Central memory CD8-positive, alpha-beta T cell (primary cell): ENCODE measurements around the gene MAMDC4.
"Not testable (repeated sequence)": the region's sequence is repeated elsewhere in the genome, so short reads cannot be mapped to it uniquely, and the experiment has no call there.

ENCODE experiments used
- ATAC-seq: fragments of 150-1000 bp; cut with Tn5 transposase; replicated peaks from 2 replicates; pipeline ENCODE4 v1.10.0; 2022; ENCODE audit warnings: mild to moderate bottlenecking, moderate FRiP score, moderate number of reproducible peaks; ENCODE audit not compliant: poor library complexity, severe bottlenecking; ENCODE audit errors: extremely low read depth
- DNase-seq, 2 donors: peaks; one replicate each; pipeline ENCODE4 v3.0.0; 2021; ENCODE audit warnings: low spot score in 2 of 2
- H3K27ac Mint-ChIP-seq: one replicate; pipeline ENCODE4 v1.8.0; 2022; ENCODE audit warnings: low read depth, mild to moderate bottlenecking, moderate library complexity, mixed read lengths
- H3K27me3 Mint-ChIP-seq: one replicate; pipeline ENCODE4 v1.8.0; 2022; ENCODE audit warnings: mixed read lengths
- H3K36me3 Mint-ChIP-seq: one replicate; pipeline ENCODE4 v1.8.0; 2022; ENCODE audit warnings: mild to moderate bottlenecking, moderate library complexity, mixed read lengths; ENCODE audit not compliant: insufficient read depth
- H3K4me1 Mint-ChIP-seq: one replicate; pipeline ENCODE4 v1.8.0; 2022; ENCODE audit warnings: mixed read lengths
- H3K4me3 Mint-ChIP-seq: one replicate; pipeline ENCODE4 v1.8.0; 2022; ENCODE audit warnings: mild to moderate bottlenecking, moderate library complexity, mixed read lengths
- H3K9me3 Mint-ChIP-seq: one replicate; pipeline ENCODE4 v1.8.0; 2022; ENCODE audit warnings: mixed read lengths

The MAMDC4 gene

GRCh38 chr9:136860529-136860928 lies 8.4 kb downstream of the MAMDC4 start:
- H3K27ac Mint-ChIP-seq = peak overlapping the region; percentile 38
- no peak overlapping the region for H3K4me3 Mint-ChIP-seq
- H3K36me3 Mint-ChIP-seq = peaks cover 8% of the 10 kb centered on the region
- H3K27me3 Mint-ChIP-seq = no peaks in the 10 kb centered on the region
- peaks cover 7% of the 10 kb centered on the region for H3K4me1 Mint-ChIP-seq
- DNase-seq (no peak), ATAC-seq (no peak)
- no peaks in the 10 kb centered on the region for H3K9me3 Mint-ChIP-seq

- Mint-ChIP-seq H3K4me3 (no peak overlapping the region), H3K4me1 (peaks cover 8% of the 10 kb centered on the region), H3K36me3 (peaks cover 8% of the 10 kb centered on the region), H3K27ac (peak overlapping the region; percentile 38), H3K9me3 (no peaks in the 10 kb centered on the region), H3K27me3 (no peaks in the 10 kb centered on the region)
- no peak for DNase-seq
- no peak for ATAC-seq
Observed at GRCh38 chr9:136860933-136861873, 9.1 kb downstream of the MAMDC4 start.

GRCh38 chr9:136861874-136862457 lies 9.8 kb downstream of the MAMDC4 start:
- Mint-ChIP-seq H3K27me3 (no peaks in the 10 kb centered on the region), H3K27ac (no peak overlapping the region)
- ATAC-seq = no peak

GRCh38 chr9:136862849-136863622 lies 10.9 kb downstream of the MAMDC4 start:
- Mint-ChIP-seq H3K27me3 (no peaks in the 10 kb centered on the region), H3K4me3 (no peak overlapping the region), H3K4me1 (peaks cover 8% of the 10 kb centered on the region), H3K36me3 (peaks cover 8% of the 10 kb centered on the region), H3K27ac (no peak overlapping the region), H3K9me3 (no peaks in the 10 kb centered on the region)
- DNase-seq (no peak), ATAC-seq (no peak)

More at GRCh38 chr9:136861874-136862457, 9.8 kb downstream of the MAMDC4 start:
- DNase-seq = no peak
- H3K9me3 Mint-ChIP-seq = no peaks in the 10 kb centered on the region
- H3K4me1 Mint-ChIP-seq = peaks cover 8% of the 10 kb centered on the region
- H3K36me3 Mint-ChIP-seq = peaks cover 8% of the 10 kb centered on the region
- H3K4me3 Mint-ChIP-seq = no peak overlapping the region

- Mint-ChIP-seq H3K9me3 (no peaks in the 10 kb centered on the region), H3K4me1 (peaks cover 8% of the 10 kb centered on the region), H3K36me3 (peaks cover 8% of the 10 kb centered on the region), H3K27ac (no peak overlapping the region), H3K4me3 (no peak overlapping the region), H3K27me3 (no peaks in the 10 kb centered on the region)
- ATAC-seq (no peak), DNase-seq (no peak)
Observed at GRCh38 chr9:136863623-136864273, 11.6 kb downstream of the MAMDC4 start.

- H3K4me1 Mint-ChIP-seq = peaks cover 8% of the 10 kb centered on the region
- DNase-seq = no peak
- H3K4me3 Mint-ChIP-seq = peak overlapping the region; percentile 87
- H3K36me3 Mint-ChIP-seq = peaks cover 8% of the 10 kb centered on the region
- no peaks in the 10 kb centered on the region for H3K27me3 Mint-ChIP-seq
- H3K27ac Mint-ChIP-seq = peak overlapping the region; percentile 94
- H3K9me3 Mint-ChIP-seq = no peaks in the 10 kb centered on the region
- ATAC-seq = no peak
Observed at GRCh38 chr9:136865041-136865767, 13.1 kb downstream of the MAMDC4 start.

- DNase-seq = no peak
- peaks cover 8% of the 10 kb centered on the region for H3K4me1 Mint-ChIP-seq
- H3K27ac Mint-ChIP-seq = peak overlapping the region; percentile 94
- peak overlapping the region; percentile 87 for H3K4me3 Mint-ChIP-seq
- peaks cover 8% of the 10 kb centered on the region for H3K36me3 Mint-ChIP-seq
- peak; percentile 3 for ATAC-seq
- no peaks in the 10 kb centered on the region for H3K27me3 Mint-ChIP-seq
- H3K9me3 Mint-ChIP-seq = no peaks in the 10 kb centered on the region
Observed at GRCh38 chr9:136865768-136866103, 13.6 kb downstream of the MAMDC4 start.

- not testable (repeated sequence) for H3K4me1 Mint-ChIP-seq
- peak overlapping the region; percentile 94 for H3K27ac Mint-ChIP-seq
Observed at GRCh38 chr9:136866898-136867421, 14.8 kb downstream of the MAMDC4 start.

GRCh38 chr9:136867480-136867879 lies 15.3 kb downstream of the MAMDC4 start:
- H3K27ac Mint-ChIP-seq = no peak overlapping the region
- H3K9me3 Mint-ChIP-seq = no peaks in the 10 kb centered on the region
- H3K27me3 Mint-ChIP-seq = no peaks in the 10 kb centered on the region
- DNase-seq (no peak), ATAC-seq (no peak)
- H3K4me1 Mint-ChIP-seq = peaks cover 8% of the 10 kb centered on the region
- peaks cover 5% of the 10 kb centered on the region for H3K36me3 Mint-ChIP-seq
- peak overlapping the region; percentile 3 for H3K4me3 Mint-ChIP-seq

More at GRCh38 chr9:136866898-136867421, 14.8 kb downstream of the MAMDC4 start:
- DNase-seq, H3K27me3 Mint-ChIP-seq, H3K9me3 Mint-ChIP-seq, H3K36me3 Mint-ChIP-seq, ATAC-seq: not testable (repeated sequence)
- peak overlapping the region; percentile 87 for H3K4me3 Mint-ChIP-seq

GRCh38 chr9:136867917-136868316 lies 15.8 kb downstream of the MAMDC4 start:
- H3K4me3 Mint-ChIP-seq = peak overlapping the region; percentile 3
- no peaks in the 10 kb centered on the region for H3K9me3 Mint-ChIP-seq
- peaks cover 5% of the 10 kb centered on the region for H3K36me3 Mint-ChIP-seq
- H3K27me3 Mint-ChIP-seq = no peaks in the 10 kb centered on the region
- peaks cover 8% of the 10 kb centered on the region for H3K4me1 Mint-ChIP-seq
- DNase-seq = no peak
- no peak for ATAC-seq
- H3K27ac Mint-ChIP-seq = no peak overlapping the region

- DNase-seq (no peak), ATAC-seq (no peak)
- Mint-ChIP-seq H3K27me3 (no peaks in the 10 kb centered on the region), H3K36me3 (peaks cover 5% of the 10 kb centered on the region), H3K4me3 (no peak overlapping the region), H3K4me1 (peaks cover 8% of the 10 kb centered on the region), H3K27ac (no peak overlapping the region), H3K9me3 (no peaks in the 10 kb centered on the region)
Observed at GRCh38 chr9:136868644-136869043, 16.5 kb downstream of the MAMDC4 start.
